Occipital lobe (tissue), 2 donors: Measurements from ENCODE around the gene NSA2. TPM values are rescaled to one million over a fixed set of nuclear protein-coding genes. Genes with fewer than 3 reads are reported as not detected.
"Not testable (repeated sequence)": the region's sequence is repeated elsewhere in the genome, so short reads cannot be mapped to it uniquely, and the experiment has no call there.

Experiments used
- DNase-seq: peaks from one replicate; lab custom pipeline; 2025; lab: John Stamatoyannopoulos, UW
- total RNA-seq: library from RNA; depleted of rRNA; stranded (reverse); fragments of >200 nt; gene quantifications from one replicate; pipeline ENCODE4 v1.2.3, GENCODE V29; 2014

The NSA2 gene
- 56.3 TPM for total RNA-seq

DNA sequence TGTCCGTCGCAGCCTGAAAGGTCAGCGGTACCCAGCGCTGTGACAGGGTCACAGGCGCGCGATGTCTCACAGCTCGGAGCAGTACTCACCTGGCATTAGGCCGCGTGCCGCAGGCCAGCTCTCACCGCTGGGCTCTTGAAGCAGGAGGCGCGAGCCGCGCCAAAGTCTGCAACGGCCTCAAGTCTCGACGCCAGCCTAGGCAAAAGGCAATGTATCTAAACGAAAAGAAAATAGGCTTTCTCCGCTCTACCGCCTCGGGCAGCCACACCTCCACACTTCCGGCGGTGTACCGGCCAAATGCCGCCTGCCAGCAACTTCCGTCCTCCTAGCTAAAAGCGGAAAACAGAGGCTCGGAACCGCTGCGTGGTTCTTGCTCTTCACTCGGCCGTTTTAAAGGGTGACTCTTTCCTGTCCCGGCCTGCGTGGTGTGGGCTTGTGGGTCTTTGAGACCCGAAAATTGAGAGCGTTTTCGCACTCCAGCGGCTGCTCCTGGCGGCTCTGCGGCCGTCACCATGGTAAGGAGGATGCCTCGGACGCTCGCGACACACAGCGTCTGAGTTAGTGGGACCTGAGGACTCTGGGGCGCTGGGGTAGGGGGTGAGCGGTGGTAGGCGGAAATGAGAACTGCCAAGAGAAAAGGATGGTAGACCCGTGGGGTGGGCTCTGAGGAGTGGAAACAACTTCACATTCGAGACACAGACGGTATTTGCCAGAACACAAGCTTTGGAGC lies at the start of gene NSA2, which contains the start of gene GFM2:
Gene NSA2 (plus strand): TSS at position 401 of the 730 bp plus-strand sequence. CDS start 112 bp downstream, at position 513.
Gene GFM2 (minus strand): TSS at position 269 of the 730 bp plus-strand sequence. CDS start 3,375 bp downstream, outside the sequence.
- peak; percentile 91 for DNase-seq

DNA sequence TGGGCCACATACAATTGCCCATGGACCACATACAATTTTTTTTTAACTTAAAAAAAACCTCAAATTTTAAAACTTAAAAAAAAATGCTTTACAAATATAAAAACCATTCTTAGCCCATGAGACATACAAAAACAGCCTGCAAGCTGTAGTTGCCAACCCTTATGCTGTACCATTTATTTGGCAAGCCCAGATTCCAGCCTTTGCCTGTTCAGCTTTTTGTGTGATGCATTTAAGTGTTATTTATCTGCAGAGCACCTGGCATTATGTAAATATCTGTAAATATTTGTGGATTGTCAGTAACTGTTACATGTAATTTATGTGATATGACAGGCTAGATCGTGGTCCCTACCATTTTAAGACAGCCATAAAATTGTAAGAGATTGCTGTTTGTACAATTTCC lies 49.5 kb upstream of the NSA2 start:
- no peak for DNase-seq

DNA sequence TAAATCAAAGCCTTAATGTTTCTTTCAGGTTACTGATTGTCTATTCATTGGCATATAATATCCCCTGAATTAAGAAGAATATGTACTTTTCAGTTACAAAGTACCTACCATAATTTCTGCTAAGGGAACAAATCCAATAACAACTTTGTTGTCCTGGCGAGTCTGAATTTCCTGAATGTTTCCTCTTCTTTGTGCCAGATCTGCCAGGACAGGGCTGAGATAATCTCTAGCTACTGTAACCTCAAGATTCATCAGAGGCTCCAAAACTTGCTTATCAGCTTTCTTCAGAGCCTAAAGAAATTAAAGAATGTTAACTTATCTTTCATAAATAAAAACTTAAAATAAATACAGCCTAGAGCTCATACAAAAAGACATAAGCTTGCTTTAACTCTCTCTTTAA lies 44.8 kb upstream of the NSA2 start:
- DNase-seq = no peak

DNA sequence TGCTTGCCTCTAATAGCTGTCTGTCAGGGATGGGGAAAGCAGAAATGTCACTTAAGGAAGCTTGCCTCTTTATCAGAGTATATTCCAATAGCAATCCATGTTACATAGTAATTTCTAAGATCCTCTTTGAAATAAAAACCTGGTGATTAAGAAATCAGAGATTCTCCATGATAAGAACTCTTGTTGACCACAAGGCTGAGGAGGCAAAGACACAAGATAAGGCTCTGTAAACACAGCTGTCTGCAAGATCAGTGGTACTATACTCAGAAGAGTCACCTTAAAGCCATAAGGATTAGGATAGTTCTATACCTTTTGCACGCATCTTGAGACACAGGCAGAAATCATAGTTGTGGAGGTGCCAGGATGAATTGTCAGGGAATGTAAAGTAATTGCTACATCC lies 41.7 kb upstream of the NSA2 start:
- DNase-seq = no peak

GRCh38 chr5:74736759-74737158 lies 30.3 kb upstream of the NSA2 start:
- DNase-seq = no peak

DNA sequence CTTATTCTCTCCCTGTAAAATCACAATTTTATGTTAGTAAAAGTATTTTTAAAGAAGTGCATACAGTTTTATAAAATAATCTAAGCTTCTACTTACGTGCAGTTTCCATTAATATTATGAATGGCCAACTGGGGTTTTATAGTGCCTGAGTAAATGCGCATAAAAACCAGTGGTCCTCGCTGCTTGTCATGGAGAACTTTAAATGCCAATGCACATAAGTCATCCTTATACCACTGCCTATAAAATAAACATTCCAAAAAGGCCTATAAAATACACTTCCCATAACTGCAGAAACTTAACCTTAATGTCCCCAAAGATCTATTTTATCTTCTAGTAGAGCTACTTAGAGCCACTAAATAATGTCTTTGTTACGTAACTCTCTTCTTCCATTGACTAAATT lies 28.6 kb upstream of the NSA2 start:
- no peak for DNase-seq

GRCh38 chr5:74748742-74749141 lies 18.3 kb upstream of the NSA2 start:
- not testable (repeated sequence) for DNase-seq

- DNase-seq = no peak
Measured at GRCh38 chr5:74761241-74761640, 5.8 kb upstream of the NSA2 start.

GRCh38 chr5:74762599-74762998 lies 4.5 kb upstream of the NSA2 start:
- DNase-seq = no peak

DNA sequence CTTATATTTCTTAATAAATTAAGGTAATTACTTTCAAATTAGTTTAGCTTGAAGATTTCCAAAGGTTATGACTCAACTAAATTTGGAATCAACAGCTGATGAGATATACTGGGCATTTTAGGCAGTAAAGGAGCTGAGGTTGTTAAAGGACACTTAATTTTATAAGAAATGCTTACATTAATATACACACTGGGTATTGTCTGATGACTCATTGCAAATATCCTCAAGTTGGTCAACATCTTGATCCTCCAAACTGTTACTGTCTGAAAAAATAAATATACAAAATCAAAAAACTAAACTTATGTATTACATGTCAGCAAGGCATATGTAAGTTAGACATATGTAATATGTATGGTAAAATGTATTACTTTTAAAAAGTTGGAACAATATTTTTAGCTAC lies 3.5 kb upstream of the NSA2 start:
- no peak for DNase-seq

DNA sequence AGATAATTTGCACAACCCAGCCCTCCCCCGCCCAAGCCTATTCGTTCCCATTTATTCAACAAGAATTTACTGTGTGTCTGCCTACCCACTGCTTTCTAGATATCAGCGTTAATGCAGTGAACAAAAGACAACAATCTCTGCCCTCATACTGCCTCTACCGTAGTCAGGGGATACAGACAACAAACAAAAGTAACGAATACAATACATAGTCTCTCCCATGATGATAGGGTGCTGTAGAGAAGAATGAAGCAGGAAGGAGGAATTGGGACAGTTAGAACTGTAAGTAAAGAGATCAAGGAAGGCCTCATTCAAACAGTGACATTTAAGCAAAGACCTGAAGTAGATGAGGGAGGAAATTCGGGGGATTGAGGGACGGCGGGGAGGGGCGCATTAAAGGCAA lies 1.8 kb upstream of the NSA2 start:
- no peak for DNase-seq

- no peak for DNase-seq
Measured at GRCh38 chr5:74765929-74766328, 1.1 kb upstream of the NSA2 start.

- DNase-seq = no peak
Measured at GRCh38 chr5:74766418-74766848, 616 bp upstream of the NSA2 start.

DNA sequence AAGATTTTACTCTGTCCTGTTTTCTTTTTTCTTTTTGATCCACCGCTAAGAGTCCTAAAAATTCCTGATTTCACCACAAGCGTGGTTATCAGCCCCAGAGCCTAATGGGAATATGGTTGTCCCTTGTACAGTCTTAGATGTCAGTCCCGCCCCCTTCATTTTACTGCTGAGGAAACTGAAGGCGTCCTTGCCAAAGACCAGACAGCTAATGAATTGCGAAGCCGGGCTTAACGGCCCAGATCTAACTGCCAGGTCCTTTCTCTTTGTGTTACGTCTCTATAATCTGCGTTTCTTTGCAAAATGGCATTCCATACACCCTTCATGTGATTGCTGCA lies 497 bp downstream of the NSA2 start:
- no peak for DNase-seq

- DNase-seq = no peak
Measured at GRCh38 chr5:74772359-74772758, 5.3 kb downstream of the NSA2 start.

GRCh38 chr5:74778609-74779008 lies 11.6 kb downstream of the NSA2 start:
- DNase-seq = no peak

DNA sequence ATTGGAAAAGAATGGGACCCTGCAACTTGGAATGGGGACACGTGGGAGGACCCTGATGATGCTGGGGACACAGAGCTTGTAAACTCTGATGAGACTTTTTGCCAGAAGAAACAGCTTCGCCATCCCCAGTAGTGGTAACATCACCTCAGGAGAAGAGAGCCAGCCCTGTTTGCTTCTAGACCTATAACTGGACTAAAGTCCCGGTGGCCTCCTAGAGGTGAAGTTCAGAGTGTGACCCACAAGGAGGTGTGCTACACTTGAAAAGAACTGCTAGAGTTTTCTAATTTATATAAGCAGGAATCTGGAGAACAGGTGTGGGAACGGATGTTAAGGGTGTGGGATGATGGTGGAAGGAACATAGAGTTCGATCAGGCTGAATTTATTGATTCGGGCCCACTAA lies 19.8 kb downstream of the NSA2 start:
- DNase-seq = no peak

DNA sequence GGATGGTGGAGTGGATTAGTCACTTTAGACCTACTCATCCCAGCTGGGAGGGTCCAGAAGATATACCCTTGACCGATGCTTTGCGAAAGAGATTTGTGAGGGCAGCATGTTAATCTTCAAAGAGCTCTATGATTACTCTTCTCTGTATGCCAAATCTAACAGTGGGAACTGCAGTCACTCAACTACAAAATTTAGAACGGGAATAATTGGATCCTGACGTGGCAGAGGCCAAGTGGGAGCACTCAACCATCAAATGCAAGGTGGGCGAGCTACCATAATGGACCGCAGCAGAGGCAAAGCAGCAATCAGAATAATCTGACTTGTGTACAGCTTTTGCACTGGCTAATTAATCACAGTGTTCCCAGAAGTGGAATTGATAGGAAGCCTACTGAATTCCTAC lies 20.4 kb downstream of the NSA2 start:
- DNase-seq = no peak

GRCh38 chr5:74791669-74792068 lies 24.6 kb downstream of the NSA2 start:
- DNase-seq = not testable (repeated sequence)

DNA sequence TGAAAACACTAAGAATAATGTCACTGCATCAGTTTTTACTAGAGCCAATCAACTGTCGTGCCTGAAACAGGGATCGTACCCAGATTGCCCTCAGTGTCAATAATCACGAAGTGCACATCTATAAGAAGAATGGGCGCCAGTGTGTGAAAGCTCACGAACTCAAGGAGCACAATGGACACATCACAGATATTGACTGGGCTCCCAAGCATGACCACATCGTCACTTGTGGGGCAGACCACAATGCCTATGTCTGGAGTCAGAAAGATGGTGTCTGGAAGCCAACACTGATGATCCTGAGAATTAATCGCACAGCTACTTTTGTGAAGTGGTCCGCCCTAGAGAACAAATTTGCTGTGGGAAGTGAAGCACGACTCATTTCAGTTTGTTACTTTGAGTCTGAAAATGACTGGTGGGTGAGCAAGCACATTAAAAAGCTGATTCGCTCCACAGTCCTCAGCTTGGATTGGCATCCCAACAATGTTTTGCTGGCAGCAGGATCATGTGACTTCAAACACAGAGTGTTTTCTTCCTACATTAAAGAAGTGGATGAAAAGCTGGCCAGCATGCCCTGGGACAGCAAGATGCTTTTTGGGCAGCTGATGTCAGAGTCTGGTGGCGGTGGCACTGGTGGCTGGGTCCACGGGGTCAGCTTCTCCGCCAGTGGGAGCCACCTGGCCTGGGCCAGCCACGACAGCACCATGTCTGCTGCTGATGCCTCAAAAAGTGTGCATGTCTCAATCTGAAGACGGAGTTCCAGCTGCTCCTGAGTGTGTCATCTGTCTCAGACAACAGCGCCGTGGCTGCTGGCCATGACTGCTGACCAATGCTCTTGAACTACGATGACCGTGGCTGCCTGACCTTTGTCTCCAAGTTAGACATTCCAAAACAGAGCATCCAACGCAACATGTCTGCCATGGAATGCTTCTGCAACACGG lies 32.2 kb downstream of the NSA2 start:
- peak; percentile 48 for DNase-seq

- no peak for DNase-seq
Measured at GRCh38 chr5:74801197-74801596, 34.1 kb downstream of the NSA2 start.

- DNase-seq = no peak
Measured at GRCh38 chr5:74801941-74802340, 34.9 kb downstream of the NSA2 start.

- DNase-seq = no peak
Measured at GRCh38 chr5:74810915-74811314, 43.9 kb downstream of the NSA2 start.
